HepG2 (cell line): Measurements from ENCODE around the gene SH3D21. TPM values are rescaled to one million over a fixed set of nuclear protein-coding genes. Genes with fewer than 3 reads are reported as not detected.

Experiments used
- CBX1 ChIP-seq: IDR thresholded peaks from one replicate; pipeline ENCODE4 v1.6.1; 2016; ENCODE audit warnings: antibody characterized with exemption, low read depth
- CCDC6 ChIP-seq: sonication (generic); formaldehyde crosslinking; IDR thresholded peaks from 2 replicates; pipeline ENCODE4 v1.8.1; 2022; ENCODE audit warnings: mild to moderate bottlenecking, missing genetic modification reagents, moderate library complexity
- FIP1L1 ChIP-seq: fragments of 200-400 bp; formaldehyde crosslinking; IDR thresholded peaks from 2 replicates; pipeline ENCODE4 v1.6.1; 2018; ENCODE audit warnings: low read depth, mild to moderate bottlenecking, low read length, moderate library complexity, borderline replicate concordance; ENCODE audit not compliant: insufficient read depth
- JUNB ChIP-seq: sonication (generic); formaldehyde crosslinking; IDR thresholded peaks from 2 replicates; pipeline ENCODE4 v1.8.0; 2022; ENCODE audit warnings: missing genetic modification reagents, mild to moderate bottlenecking, borderline replicate concordance
- MATR3 ChIP-seq: sonication (generic); formaldehyde crosslinking; IDR thresholded peaks from 2 replicates; pipeline ENCODE4 v1.4.0; 2020; ENCODE audit warnings: missing genetic modification reagents
- NCOA5 ChIP-seq: sonication (generic); formaldehyde crosslinking; IDR thresholded peaks from 2 replicates; pipeline ENCODE4 v1.4.0; 2020; ENCODE audit warnings: missing genetic modification reagents
- NONO ChIP-seq, 2 experiments: fragments of 450-650 bp in 1 of 2; sonication (generic) in 1 of 2; formaldehyde crosslinking in 1 of 2; IDR thresholded peaks in 1 of 2; conservative IDR thresholded peaks in 1 of 2; 2 replicates each; pipeline versions ENCODE4 v1.6.1 to v1.8.0; 2017 to 2022; ENCODE audit warnings: mild to moderate bottlenecking in 1 of 2, missing genetic modification reagents in 1 of 2, moderate library complexity in 1 of 2
- REPIN1 ChIP-seq: sonication (generic); formaldehyde crosslinking; IDR thresholded peaks from 2 replicates; pipeline ENCODE4 v1.8.0; 2022; ENCODE audit warnings: missing genetic modification reagents, low read depth, mild to moderate bottlenecking, borderline replicate concordance
- RNF2 ChIP-seq: fragments of 450-650 bp; conservative IDR thresholded peaks from 2 replicates; pipeline ENCODE4 v1.6.1; 2016; ENCODE audit warnings: low read depth
- SNRNP70 ChIP-seq: fragments of 200-400 bp; formaldehyde crosslinking; IDR thresholded peaks from 2 replicates; pipeline ENCODE4 v1.6.1; 2017; ENCODE audit warnings: mild to moderate bottlenecking, low read depth, low read length, moderate library complexity
- ZNF484 ChIP-seq: sonication (generic); formaldehyde crosslinking; IDR thresholded peaks from 2 replicates; pipeline ENCODE4 v1.5.1; 2020; ENCODE audit warnings: mild to moderate bottlenecking, low read depth, missing genetic modification reagents, borderline replicate concordance
- ZNF607 ChIP-seq: sonication (generic); formaldehyde crosslinking; IDR thresholded peaks from 2 replicates; pipeline ENCODE4 v1.5.1; 2020; ENCODE audit warnings: missing genetic modification reagents, mild to moderate bottlenecking, borderline replicate concordance
- ZNF691 ChIP-seq: sonication (generic); formaldehyde crosslinking; IDR thresholded peaks from 2 replicates; pipeline ENCODE4 v1.4.0; 2020; ENCODE audit warnings: missing genetic modification reagents, low read depth, mild to moderate bottlenecking, borderline replicate concordance
- ZNF747 ChIP-seq: sonication (generic); formaldehyde crosslinking; IDR thresholded peaks from 2 replicates; pipeline ENCODE4 v1.8.1; 2023; ENCODE audit warnings: missing genetic modification reagents, mild to moderate bottlenecking, borderline replicate concordance
- polyA plus RNA-seq, 8 experiments: library from polyadenylated mRNA; depleted of rRNA in 3 of 8; stranded (reverse) in 7 of 8; unstranded in 1 of 8; fragments of >200 nt; fragmentation: Illumina TruSeq in 4 of 8; extraction: Trizol in 4 of 8; gene quantifications; 2 replicates each; pipeline versions ENCODE4 v1.2.1 to v1.2.3, GENCODE V29; 2011 to 2016; ENCODE audit warnings: low read depth in 4 of 8, missing spikeins in 1 of 8, mixed read lengths in 1 of 8; ENCODE audit not compliant: insufficient read depth in 1 of 8
- total RNA-seq, 5 experiments: library from RNA; depleted of rRNA; stranded (reverse); fragments of >200 nt; fragmentation: Illumina TruSeq; extraction: Trizol; gene quantifications; 2 replicates each; pipeline ENCODE4 v1.2.3, GENCODE V29; 2016; ENCODE audit warnings: low read depth in 1 of 5
- TF ChIP-seq, protein P1 (sequence below): sonication (generic); formaldehyde crosslinking; IDR thresholded peaks from 2 replicates; pipeline ENCODE4 v1.4.0; 2020; ENCODE audit warnings: missing genetic modification reagents, mild to moderate bottlenecking, borderline replicate concordance
- TF ChIP-seq, protein P2 (sequence below): sonication (generic); formaldehyde crosslinking; IDR thresholded peaks from 2 replicates; pipeline ENCODE4 v1.4.0; 2020; ENCODE audit warnings: mild to moderate bottlenecking, missing genetic modification reagents
- TF ChIP-seq, protein P3 (sequence below): sonication (generic); formaldehyde crosslinking; IDR thresholded peaks from 2 replicates; pipeline ENCODE4 v1.8.1; 2022; ENCODE audit warnings: mild to moderate bottlenecking, missing genetic modification reagents
- TF ChIP-seq, protein P4 (sequence below): sonication (generic); formaldehyde crosslinking; IDR thresholded peaks from 2 replicates; pipeline ENCODE4 v1.4.0; 2020; ENCODE audit warnings: mild to moderate bottlenecking, missing genetic modification reagents

Gene SH3D21
- total and polyA plus RNA-seq, 2 of the 13 experiments (the other 11 are each of a cell fraction or from before 2014, with no cell fraction given), result 5.1 to 8.6 TPM

- TF ChIP-seq, protein P1, sequence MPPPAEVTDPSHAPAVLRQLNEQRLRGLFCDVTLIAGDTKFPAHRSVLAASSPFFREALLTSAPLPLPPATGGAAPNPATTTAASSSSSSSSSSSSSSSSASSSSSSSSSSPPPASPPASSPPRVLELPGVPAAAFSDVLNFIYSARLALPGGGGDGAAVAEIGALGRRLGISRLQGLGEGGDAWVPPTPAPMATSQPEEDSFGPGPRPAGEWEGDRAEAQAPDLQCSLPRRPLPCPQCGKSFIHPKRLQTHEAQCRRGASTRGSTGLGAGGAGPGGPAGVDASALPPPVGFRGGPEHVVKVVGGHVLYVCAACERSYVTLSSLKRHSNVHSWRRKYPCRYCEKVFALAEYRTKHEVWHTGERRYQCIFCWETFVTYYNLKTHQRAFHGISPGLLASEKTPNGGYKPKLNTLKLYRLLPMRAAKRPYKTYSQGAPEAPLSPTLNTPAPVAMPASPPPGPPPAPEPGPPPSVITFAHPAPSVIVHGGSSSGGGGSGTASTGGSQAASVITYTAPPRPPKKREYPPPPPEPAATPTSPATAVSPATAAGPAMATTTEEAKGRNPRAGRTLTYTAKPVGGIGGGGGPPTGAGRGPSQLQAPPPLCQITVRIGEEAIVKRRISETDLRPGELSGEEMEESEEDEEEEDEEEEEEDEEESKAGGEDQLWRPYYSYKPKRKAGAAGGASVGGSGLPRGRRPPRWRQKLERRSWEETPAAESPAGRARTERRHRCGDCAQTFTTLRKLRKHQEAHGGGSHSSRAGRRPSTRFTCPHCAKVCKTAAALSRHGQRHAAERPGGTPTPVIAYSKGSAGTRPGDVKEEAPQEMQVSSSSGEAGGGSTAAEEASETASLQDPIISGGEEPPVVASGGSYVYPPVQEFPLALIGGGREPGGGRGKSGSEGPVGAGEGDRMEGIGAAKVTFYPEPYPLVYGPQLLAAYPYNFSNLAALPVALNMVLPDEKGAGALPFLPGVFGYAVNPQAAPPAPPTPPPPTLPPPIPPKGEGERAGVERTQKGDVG (CRISPR knock-in tag), result no peak
- TF ChIP-seq, protein P2, sequence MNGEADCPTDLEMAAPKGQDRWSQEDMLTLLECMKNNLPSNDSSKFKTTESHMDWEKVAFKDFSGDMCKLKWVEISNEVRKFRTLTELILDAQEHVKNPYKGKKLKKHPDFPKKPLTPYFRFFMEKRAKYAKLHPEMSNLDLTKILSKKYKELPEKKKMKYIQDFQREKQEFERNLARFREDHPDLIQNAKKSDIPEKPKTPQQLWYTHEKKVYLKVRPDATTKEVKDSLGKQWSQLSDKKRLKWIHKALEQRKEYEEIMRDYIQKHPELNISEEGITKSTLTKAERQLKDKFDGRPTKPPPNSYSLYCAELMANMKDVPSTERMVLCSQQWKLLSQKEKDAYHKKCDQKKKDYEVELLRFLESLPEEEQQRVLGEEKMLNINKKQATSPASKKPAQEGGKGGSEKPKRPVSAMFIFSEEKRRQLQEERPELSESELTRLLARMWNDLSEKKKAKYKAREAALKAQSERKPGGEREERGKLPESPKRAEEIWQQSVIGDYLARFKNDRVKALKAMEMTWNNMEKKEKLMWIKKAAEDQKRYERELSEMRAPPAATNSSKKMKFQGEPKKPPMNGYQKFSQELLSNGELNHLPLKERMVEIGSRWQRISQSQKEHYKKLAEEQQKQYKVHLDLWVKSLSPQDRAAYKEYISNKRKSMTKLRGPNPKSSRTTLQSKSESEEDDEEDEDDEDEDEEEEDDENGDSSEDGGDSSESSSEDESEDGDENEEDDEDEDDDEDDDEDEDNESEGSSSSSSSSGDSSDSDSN, result peak; percentile 83
- TF ChIP-seq ZNF747 (CRISPR knock-in tag), result no peak; the same call in 1 of the 2 replicates
- no peak for TF ChIP-seq ZNF607
- TF ChIP-seq NONO (IDR thresholded peaks at IDR 0.05), result no peak
- TF ChIP-seq NONO (CRISPR knock-in tag; conservative IDR thresholded peaks at IDR 0.05), result peak; percentile 63
- no peak for TF ChIP-seq ZNF691 (CRISPR knock-in tag)
- no peak for TF ChIP-seq ZNF484 (CRISPR knock-in tag)
- TF ChIP-seq MATR3 (CRISPR knock-in tag), result no peak
- 0 out of 2 replicates have a peak, but pooled peaks have one; percentile 51 for TF ChIP-seq NCOA5
- no peak for TF ChIP-seq CCDC6 (CRISPR knock-in tag)
- peak; percentile 65; the same call in 1 of the 2 replicates for TF ChIP-seq SNRNP70
- TF ChIP-seq RNF2, result no peak
- TF ChIP-seq, protein P3, sequence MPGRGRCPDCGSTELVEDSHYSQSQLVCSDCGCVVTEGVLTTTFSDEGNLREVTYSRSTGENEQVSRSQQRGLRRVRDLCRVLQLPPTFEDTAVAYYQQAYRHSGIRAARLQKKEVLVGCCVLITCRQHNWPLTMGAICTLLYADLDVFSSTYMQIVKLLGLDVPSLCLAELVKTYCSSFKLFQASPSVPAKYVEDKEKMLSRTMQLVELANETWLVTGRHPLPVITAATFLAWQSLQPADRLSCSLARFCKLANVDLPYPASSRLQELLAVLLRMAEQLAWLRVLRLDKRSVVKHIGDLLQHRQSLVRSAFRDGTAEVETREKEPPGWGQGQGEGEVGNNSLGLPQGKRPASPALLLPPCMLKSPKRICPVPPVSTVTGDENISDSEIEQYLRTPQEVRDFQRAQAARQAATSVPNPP (CRISPR knock-in tag), result no peak; the same call in 1 of the 2 replicates
- TF ChIP-seq CBX1, result no peak
- TF ChIP-seq, protein P4, sequence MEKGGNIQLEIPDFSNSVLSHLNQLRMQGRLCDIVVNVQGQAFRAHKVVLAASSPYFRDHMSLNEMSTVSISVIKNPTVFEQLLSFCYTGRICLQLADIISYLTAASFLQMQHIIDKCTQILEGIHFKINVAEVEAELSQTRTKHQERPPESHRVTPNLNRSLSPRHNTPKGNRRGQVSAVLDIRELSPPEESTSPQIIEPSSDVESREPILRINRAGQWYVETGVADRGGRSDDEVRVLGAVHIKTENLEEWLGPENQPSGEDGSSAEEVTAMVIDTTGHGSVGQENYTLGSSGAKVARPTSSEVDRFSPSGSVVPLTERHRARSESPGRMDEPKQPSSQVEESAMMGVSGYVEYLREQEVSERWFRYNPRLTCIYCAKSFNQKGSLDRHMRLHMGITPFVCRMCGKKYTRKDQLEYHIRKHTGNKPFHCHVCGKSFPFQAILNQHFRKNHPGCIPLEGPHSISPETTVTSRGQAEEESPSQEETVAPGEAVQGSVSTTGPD (CRISPR knock-in tag), result no peak
- no peak for TF ChIP-seq FIP1L1
- TF ChIP-seq JUNB (CRISPR knock-in tag), result no peak
- peak; percentile 44 for TF ChIP-seq REPIN1 (CRISPR knock-in tag)
These were observed at the start of gene SH3D21 (continued) for GRCh38 chr1:36306210-36306901.
